ENCODE results near the gene C2orf49.
A peak's percentile ranks its signal among the peaks of the same experiment; 100 is the strongest.

Gene C2orf49

DNA sequence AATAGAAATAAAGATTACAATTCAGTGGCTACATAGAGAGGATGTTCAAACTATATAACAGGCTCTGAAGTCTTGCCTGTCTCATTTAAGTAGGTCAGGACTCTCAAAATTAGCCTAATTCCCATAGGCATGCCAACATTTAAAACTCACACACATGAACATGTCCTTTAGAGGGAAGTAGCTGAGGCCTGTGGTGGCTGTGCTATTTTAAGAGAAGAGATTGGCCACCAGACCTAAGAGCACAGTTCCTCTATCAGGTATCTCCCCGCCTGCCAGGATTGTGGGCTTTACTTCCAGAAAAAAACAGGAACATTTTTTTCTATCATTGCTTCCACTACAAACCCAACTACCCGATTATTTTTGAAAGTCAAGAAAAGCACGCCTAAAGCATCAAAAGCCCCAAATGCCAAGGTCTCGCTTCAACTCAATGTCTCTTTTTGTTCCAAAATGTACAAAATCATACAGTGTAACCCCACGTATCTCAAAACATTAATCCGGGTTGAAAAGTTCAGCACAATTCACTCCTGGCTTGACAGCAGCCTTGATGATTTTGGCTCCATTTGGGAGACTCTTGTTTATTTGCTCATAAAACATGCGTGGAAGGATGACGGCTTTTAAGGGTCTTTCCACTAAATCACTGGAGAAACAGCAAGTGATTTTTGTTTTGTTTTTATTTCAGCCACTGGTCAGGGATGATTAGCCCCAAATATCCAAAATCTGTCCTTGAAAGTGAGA is 46.3 kb downstream of the C2orf49 start:
- no peak for DNase-seq (ENCODE audit: low spot score)

DNA sequence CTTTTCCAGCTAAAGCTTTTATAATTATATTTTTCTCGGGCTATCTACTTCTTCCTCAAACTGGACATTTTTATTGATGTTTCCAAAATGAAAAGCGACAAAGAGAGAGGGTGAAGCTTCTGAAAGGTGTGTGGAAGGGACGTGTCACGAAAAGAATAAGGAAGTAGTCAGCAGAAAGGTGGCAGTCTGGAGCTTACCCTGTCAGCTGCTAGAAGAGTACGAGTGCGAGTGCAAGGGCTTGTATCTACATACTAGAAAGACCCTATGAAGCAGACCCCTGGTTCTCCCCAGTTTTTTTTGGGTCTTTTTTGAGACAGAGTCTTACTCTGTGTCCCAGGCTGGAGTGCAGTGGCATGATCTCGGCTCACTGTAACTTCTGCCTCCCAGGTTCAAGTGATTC is 46.9 kb downstream of the C2orf49 start:
- no peak for DNase-seq (ENCODE audit: low spot score)

- DNase-seq (ENCODE audit: low spot score) = no peak
These were observed 47.5 kb downstream of the C2orf49 start for GRCh38 chr2:105384861-105385260.

DNA sequence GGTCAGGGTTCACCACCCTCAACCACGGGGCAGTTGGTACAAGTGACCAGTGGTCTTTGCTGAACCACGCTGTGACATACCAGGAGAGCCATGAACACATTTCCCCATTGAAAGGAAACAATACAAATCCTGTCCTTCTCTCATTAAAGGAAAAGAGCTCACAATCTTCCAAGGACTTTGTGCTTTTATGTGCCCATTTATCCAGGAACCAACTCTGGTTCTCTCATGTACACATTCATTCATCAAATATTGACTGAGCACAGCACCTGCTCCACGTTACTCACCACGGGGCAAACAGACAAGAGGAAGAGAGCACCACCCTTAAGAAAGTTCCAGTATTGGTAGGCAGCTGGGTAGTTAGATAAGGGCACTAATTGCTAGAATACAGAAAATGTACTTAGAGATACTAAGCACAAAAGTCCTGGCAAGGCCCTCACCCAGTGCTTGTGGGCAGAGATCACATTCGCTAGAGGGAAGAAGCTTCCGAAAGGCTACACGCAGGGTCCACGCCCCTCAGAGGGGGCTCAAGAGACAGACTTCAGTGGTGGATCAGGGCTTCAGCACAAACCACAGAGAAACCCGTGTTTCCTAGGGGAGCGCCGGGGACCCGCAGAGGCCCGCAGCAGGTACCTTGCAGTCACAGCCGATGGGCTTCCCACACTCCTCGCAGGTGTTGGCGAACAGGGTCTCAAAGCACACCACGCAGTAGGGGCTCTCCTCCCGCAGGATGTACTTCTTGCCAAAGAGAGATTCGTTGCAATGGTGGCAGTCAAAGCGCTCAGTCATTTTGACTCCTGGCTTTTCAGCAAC is 48.6 kb downstream of the C2orf49 start:
- no peak for DNase-seq (ENCODE audit: low spot score)

DNA sequence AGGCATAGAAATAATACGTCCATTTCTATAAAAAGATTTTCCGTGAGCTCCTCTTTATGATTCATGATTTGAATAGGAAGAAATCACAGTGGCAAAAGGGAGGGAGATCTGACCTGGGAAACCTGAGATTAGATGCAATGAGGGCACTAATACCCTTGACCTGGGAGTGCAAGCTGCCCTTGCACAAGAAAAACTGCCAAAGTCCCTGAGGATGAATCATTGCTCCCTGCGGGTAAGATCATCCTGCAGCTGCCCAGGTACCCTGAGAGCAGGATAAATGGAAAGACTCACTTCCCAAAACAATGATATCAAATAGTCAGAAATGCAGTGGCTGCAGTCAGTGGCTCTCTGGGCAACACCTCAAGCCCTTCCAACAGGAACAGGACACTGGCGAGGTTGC is 49.9 kb downstream of the C2orf49 start:
- no peak for DNase-seq (ENCODE audit: low spot score)

DNA sequence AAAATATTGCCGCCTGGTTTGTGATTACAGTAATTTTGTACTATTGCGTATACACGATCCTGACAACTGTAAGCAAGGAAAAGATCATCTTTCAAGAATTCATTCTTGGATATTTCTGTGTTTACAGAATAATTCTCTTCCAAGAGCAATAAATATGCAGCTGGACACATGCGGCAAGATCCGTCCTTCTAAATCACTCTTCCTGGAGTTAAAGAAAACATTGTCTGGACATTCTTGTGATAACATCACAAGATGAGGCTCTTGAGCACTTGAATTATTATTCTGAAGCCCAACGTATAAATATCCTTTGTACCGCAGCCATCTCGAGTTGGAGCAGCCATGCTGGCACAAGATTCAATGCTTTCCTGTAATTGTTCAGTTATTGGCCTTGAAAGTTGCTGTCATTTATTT is 51.6 kb downstream of the C2orf49 start:
- no peak for DNase-seq (ENCODE audit: low spot score)

- DNase-seq (ENCODE audit: low spot score) = no peak
These were observed 53.1 kb downstream of the C2orf49 start for GRCh38 chr2:105390454-105390853.

- DNase-seq (ENCODE audit: low spot score) = no peak
These were observed 53.8 kb downstream of the C2orf49 start for GRCh38 chr2:105391058-105391627.

GRCh38 chr2:105391763-105392662 is 54.7 kb downstream of the C2orf49 start:
- DNase-seq (ENCODE audit: low spot score) = no peak

DNA sequence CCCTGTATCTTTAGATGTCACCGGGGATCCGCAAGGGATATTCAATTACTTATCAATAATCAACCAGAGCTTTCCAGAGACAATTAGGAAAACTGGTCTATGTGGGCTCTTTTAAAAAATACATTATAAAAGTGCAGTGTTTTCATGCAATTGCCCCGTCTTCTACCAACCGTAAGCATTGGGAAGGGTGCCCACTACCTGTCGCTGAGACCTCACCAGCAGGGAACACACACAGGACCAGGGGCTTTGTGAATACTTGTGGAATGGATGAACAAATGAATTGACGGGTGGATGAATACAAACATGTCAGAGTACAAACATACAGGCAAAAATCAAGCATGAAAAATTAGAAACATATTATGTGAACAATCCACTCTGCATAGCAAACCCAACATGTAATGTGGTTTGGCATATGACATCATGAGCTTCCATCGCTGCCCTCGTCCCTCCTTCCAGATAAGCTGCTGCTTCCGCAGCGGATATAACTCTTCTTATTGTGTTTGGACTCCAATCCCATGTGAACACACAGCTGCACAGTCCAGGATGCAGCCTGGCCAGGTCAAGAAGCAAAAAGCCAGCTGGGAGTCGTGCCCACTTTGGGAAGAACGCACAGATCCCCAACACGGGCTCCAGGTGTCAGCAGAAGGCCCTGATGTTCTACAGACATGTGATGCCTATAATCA is 56.2 kb downstream of the C2orf49 start:
- no peak for DNase-seq (ENCODE audit: low spot score)

DNA sequence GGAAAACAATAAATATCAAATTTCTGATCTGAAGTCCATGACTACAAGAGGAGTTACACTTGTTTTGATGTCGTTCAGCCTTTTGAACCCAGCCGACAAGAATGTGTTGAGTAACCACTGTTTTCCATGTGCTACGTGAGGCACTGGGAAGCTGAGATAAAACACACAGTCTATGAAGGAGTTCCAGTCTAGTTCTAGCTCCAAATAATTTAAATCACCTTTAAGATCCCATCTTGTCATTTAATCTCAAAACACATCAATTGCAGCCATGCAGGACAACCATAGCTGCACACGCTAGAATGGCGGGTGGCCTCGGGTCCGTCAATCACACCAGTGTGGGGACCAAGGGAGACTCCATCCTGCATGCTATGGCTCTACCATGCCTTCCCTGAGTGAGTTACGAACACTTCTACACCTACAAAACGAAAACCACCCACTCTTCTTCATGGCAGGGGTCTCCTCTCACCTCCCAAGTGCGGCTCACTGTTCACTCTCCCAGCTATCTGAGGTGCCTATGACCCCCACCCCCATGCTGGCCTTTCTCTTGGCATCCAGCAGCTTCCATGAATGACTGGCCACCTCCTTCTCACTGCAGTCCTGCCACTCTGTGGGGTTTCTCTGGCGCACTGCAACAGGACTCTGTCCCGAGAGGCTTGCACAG is 57.7 kb downstream of the C2orf49 start:
- no peak for DNase-seq (ENCODE audit: low spot score)

DNA sequence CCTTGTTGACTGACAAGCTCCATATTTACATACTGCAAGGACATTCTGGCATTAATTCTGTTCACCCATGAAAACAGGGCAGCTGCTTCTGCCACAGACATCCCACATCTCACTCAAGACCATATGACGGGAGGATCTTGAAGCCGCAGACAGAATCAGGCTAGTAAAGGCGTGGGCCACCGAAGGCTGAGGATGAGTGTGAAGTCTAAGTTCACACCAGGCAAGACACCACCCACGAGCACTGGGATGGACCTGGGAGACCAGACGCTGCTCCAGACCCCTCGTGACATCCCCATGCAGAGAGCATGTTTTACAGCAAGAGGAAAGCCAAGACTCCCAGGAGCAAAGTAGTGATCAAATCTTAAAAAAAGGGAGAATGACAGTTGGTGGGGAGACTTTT is 58.4 kb downstream of the C2orf49 start:
- no peak for DNase-seq (ENCODE audit: low spot score)

DNA sequence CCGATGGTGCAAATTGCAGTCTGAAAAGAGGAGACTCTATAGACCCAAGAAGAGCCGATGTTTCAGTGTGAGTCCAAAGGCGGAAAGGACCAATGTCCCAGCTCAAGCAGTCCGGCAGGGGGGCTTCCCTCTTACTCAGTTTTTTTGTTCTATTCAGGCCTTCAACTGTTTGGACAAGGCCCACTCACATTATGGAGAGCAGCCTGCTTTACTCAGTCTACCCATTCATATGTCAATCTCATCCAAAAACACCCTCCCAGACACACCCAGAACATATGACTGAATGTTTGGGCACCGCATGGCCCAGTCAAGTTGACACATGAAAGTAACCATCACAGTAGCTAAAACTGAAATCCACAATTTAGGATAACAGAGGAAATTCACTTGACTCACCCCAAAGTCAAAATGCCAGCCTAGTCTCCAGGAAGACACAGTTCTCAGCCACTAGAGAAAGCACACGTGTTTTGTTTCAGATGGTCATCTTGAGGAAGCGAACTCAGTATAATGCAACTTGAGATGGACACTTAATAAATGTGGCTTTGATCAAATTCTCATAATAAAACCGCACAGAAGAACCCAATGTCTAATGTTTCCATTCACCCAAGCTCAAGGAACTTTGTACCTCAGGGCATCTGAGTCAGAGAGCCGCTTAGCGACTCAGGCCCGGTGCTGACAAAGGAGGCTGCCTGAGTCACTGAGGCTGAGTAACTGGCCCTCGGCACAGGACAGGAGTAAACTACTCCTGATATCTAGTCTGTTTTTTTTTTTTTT is 59.1 kb downstream of the C2orf49 start:
- DNase-seq (ENCODE audit: low spot score) = no peak

DNA sequence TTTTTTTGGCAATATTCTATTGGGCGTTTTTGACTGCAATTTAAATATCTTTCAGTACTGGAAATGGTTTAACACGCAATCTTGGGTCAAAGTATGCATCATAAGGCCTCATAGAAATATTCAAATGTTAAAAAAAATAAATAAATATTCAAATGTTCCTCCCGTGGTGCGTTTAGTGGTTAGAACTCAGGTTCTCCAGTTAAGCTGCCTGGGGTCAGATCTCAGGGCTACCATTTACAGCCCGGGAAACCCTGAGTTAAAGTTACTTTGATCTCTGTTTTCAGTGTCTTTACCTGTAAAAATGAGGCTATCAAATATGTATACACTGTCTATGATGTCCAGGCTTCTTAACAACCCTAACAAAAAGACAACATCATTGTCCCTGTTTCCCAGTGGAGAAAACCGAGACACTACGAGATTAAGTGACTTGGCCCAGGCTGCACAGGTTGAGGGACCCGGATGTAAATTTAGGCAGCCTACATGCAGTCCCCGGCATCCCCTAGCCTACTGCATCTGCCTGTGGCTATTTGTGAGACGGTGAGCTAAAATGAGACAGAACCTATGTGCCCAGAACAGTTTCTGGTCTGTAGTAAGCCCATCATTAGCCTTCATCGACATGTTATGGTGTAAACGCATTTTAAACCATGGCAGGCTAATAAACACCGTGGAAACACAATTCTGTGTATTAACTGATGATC is 59.8 kb downstream of the C2orf49 start:
- DNase-seq (ENCODE audit: low spot score) = no peak

DNA sequence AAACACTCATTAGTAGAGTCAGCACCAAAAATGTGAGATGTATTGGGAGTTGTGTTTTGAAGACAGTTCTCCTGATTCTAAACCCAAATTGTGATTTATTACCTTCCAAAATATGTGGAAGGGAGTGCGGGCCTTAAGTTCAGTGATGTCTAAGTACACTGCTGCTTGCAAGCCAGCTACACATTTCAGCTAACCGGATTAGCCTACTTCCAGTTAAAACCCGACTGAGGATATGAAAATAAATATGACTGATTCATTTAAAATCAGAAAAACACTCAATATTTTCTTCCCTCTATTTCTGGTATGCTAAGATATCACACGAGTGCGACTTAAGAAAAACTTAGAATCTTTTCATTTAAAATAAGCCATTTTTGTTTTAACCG is 60.6 kb downstream of the C2orf49 start:
- DNase-seq (ENCODE audit: low spot score) = no peak

- DNase-seq (ENCODE audit: low spot score) = peak; percentile 91
These were observed 61.2 kb downstream of the C2orf49 start, which contains the start of gene FHL2 for GRCh38 chr2:105398336-105399206. FHL2 (minus strand) TSS chr2:105399051; CDS start chr2:105386516, 12,535 bp downstream.
